ENCODE results near the gene DGCR8. TPM values are rescaled to one million over a fixed set of nuclear protein-coding genes. Genes with fewer than 3 reads are reported as not detected.

The DGCR8 gene
- total RNA-seq, 2 experiments from 2014 or later = 35.0 to 38.8 TPM

DNA sequence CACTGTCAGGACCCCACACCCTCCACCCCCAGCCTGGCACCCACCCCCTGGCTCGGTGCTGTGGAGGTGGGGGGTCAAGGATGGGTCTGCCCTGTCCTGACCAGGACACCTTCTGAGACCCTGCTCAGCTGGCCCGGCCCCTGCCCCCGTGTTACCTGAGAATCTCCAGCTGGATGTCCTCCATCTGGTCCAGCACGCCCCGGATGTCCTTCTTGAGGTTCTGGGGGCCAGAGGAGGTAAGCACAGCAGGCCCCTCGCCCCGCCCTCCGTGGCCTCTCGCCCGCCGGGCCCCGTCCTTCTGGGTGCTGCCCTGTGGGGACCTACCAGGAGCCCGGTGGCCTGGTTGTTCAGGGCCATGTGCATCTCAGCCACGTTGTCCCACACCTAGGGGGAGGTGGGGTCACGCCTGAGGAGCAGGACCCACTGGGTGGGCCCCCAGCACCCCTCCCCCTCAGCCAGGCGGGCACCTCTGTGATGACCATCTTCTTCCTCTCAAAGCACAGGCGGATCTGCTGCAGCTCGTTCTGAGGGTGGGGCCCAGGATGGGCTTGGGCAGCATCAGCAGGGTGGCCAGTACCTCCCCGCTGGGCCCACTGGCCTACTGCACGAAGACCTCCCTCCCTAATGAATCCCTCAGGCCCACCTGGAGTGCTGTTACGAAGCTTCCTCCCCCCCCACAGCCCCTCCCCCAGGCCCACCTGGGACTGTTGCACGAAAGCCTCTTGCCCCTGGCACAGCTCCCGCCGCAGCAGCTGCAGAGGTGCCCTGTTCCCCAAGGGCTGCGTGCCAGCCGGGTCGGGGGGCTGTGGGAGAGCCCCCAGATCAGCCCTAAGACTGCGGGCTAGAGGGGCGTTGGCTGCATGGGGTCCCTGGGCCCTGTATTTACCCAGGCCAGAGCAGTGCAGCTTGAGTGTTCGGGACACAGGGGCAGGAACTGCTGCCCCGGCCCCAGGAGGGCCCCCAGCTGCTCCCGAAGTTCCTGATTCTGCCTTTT lies 69.5 kb downstream of the DGCR8 start:
- H3K36me3 Mint-ChIP-seq (ENCODE audit: low read depth) = no peaks in the 10 kb centered on the region
- no peak overlapping the region for H3K27ac Mint-ChIP-seq
- no peak overlapping the region for H3K4me3 Mint-ChIP-seq
- TF ChIP-seq, protein P1, sequence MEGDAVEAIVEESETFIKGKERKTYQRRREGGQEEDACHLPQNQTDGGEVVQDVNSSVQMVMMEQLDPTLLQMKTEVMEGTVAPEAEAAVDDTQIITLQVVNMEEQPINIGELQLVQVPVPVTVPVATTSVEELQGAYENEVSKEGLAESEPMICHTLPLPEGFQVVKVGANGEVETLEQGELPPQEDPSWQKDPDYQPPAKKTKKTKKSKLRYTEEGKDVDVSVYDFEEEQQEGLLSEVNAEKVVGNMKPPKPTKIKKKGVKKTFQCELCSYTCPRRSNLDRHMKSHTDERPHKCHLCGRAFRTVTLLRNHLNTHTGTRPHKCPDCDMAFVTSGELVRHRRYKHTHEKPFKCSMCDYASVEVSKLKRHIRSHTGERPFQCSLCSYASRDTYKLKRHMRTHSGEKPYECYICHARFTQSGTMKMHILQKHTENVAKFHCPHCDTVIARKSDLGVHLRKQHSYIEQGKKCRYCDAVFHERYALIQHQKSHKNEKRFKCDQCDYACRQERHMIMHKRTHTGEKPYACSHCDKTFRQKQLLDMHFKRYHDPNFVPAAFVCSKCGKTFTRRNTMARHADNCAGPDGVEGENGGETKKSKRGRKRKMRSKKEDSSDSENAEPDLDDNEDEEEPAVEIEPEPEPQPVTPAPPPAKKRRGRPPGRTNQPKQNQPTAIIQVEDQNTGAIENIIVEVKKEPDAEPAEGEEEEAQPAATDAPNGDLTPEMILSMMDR (IDR thresholded peaks at IDR 0.05) = no peak
- ATAC-seq (no peak), DNase-seq (no peak)
- no peaks in the 10 kb centered on the region for H3K9me3 Mint-ChIP-seq
- H3K27me3 Mint-ChIP-seq = no peaks in the 10 kb centered on the region
- ChIA-PET CTCF (no interaction called here), POLR2A (no interaction called here)
- intact Hi-C loops (cut with micrococcal nuclease) = no loop called here
- H3K4me1 Mint-ChIP-seq (ENCODE audit: low read depth) = peaks cover 5% of the 10 kb centered on the region

DNA sequence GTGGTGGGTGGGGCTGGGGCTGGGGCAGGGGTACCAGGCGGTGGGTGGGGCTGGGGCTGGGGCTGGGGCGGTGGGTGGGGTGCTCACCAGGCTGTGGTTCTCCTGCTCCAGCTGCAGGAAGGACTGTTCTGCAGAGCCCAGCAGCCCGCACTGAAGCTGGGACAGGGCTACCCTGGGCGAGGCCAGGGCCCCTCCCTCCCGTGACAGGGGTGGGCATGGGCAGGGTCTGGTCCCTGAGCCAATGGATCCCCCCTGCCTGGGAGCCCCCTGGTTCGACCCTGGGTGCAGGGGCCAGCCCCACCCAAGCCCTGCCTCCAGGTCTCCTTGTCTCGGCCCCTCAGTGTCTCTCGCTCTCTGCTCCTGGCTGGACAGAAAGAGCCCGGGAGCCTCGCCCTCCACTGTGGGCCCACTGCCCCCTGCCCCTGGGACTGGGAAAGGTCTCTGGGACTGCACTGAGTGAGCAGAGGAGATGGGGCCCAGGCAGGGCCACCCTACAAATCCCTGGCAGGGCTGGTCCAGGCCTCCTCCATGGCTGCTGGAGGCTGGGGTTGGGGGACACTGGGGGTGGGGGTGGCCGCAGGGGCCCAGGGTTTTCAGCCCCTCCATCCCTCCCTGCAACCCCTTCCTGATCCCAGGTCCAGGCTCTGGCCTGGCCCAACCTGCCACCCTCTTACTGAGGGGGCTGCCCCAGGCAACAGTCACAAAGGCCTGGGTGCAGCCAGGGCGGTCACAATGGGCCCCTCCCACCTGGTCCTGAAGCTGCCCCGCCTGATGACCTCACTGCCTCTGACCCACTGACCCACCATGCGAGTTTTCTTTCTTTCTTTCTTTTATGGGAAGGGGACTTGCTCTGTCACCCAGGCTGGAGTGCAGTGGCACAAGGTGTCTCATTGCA lies 70.6 kb downstream of the DGCR8 start, which contains the start of gene CCDC188:
Gene CCDC188 (minus strand): TSS at position 675 of the 895 bp plus-strand sequence. CDS start 69 bp downstream, at position 606.
- no peak for ATAC-seq
- Mint-ChIP-seq H3K27ac (no peak within 1 kb of the TSS), H3K36me3 (ENCODE audit: low read depth) (no peaks in the 10 kb centered on the region), H3K4me1 (ENCODE audit: low read depth) (peaks cover 5% of the 10 kb centered on the region), H3K4me3 (no peak within 1 kb of the TSS), H3K27me3 (no peaks in the 10 kb centered on the region), H3K9me3 (no peaks in the 10 kb centered on the region)
- intact Hi-C loops (cut with micrococcal nuclease) = no loop called here
- CTCF ChIA-PET = no interaction called here
- TF ChIP-seq, protein P1 (IDR thresholded peaks at IDR 0.05) = no peak
- POLR2A ChIA-PET = no interaction called here
- DNase-seq = no peak

DNA sequence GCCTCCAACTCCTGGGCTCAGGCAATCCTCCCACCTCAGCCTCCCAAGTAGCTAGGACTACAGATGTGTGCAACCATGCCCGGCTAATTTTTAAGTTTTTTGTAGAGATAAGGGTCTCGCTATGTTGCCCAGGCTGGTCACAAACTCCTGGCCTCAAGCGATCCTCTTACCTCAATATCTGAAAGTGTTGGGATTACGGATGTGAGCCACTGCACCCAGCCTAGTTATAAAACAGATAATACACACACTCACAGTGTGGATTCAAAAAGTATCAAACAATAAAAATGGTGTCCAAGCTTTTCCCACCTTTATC lies 71.2 kb downstream of the DGCR8 start:
- TF ChIP-seq, protein P1 (IDR thresholded peaks at IDR 0.05) = no peak
- H3K36me3 Mint-ChIP-seq (ENCODE audit: low read depth) = no peaks in the 10 kb centered on the region
- CTCF ChIA-PET = no interaction called here
- no peak for DNase-seq
- no peaks in the 10 kb centered on the region for H3K9me3 Mint-ChIP-seq
- H3K4me1 Mint-ChIP-seq (ENCODE audit: low read depth) = peaks cover 5% of the 10 kb centered on the region
- intact Hi-C loops (cut with micrococcal nuclease) = no loop called here
- H3K27me3 Mint-ChIP-seq = no peaks in the 10 kb centered on the region
- no peak for ATAC-seq
- H3K27ac Mint-ChIP-seq = no peak overlapping the region
- POLR2A ChIA-PET = interaction anchor here (1.0 kb wide), 1 partner anchor 34 kb away, joined by 3 read pairs; no protein-coding TSS in a partner anchor
- no peak overlapping the region for H3K4me3 Mint-ChIP-seq

DNA sequence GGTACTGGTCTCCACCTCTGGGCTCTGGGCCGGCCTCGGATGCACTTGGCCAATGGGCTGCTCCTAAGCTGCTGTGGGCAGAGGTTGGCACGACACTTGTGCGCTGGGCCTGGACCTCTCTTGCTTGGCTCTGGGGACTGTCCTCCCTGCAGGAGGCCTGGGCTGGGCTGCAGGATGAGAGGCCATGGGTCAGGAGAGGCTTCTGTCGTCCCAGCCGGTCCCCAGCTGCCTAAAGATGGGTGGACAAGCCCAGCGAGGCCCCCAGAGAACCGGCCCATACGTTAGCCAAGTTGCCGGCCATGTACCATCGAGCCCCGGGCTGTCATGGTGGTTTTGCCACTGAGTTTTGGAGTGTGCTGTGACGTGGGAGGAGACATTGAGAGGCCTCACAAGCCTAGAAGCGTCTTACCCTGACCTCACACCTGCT lies 72.4 kb downstream of the DGCR8 start:
- Mint-ChIP-seq H3K4me3 (no peak overlapping the region), H3K36me3 (ENCODE audit: low read depth) (no peaks in the 10 kb centered on the region), H3K27ac (no peak overlapping the region), H3K4me1 (ENCODE audit: low read depth) (no peaks in the 10 kb centered on the region), H3K9me3 (no peaks in the 10 kb centered on the region), H3K27me3 (no peaks in the 10 kb centered on the region)
- DNase-seq (no peak), ATAC-seq (no peak)
- CTCF ChIA-PET = interaction anchor here (0.8 kb wide), 1 partner anchor 143 kb away, joined by 3 read pairs; no protein-coding TSS in a partner anchor
- POLR2A ChIA-PET = interaction anchor here (1.0 kb wide), 1 partner anchor 35 kb away, joined by 3 read pairs; no protein-coding TSS in a partner anchor
- intact Hi-C loops (cut with micrococcal nuclease) = no loop called here
- TF ChIP-seq, protein P1 (IDR thresholded peaks at IDR 0.05) = no peak
